Gastrocnemius medialis (tissue), 4 donors: ENCODE results near the gene TAOK3.

Experiments used
- CTCF ChIP-seq, 5 experiments: fragments of 450-650 bp in 3 of 5; fragments of 200-600 bp in 2 of 5; sonication (generic) in 2 of 5; IDR thresholded peaks in 4 of 5; conservative IDR thresholded peaks in 1 of 5; 1 replicate in 4 of 5; 2 replicates in 1 of 5; pipeline ENCODE4 v1.5.1; 2016 to 2019; ENCODE audit warnings: antibody characterized with exemption in 5 of 5, mild to moderate bottlenecking in 3 of 5, moderate library complexity in 3 of 5
- POLR2A ChIP-seq, 2 donors: fragments of 450-650 bp; IDR thresholded peaks; one replicate each; pipeline ENCODE4 v1.6.1; 2017; ENCODE audit warnings: antibody characterized with exemption in 2 of 2, mild to moderate bottlenecking in 2 of 2, moderate library complexity in 2 of 2

- TF ChIP-seq CTCF (IDR thresholded peaks at IDR 0.05 in 4 of 5, conservative IDR thresholded peaks at IDR 0.05 in 1 of 5) (no peak), POLR2A (IDR thresholded peaks at IDR 0.05) (no peak)
Observed at GRCh38 chr12:118359541-118359915, 13.2 kb downstream of the TAOK3 start.
